ENCODE results near the gene ARFGAP2.

The ARFGAP2 gene

DNA sequence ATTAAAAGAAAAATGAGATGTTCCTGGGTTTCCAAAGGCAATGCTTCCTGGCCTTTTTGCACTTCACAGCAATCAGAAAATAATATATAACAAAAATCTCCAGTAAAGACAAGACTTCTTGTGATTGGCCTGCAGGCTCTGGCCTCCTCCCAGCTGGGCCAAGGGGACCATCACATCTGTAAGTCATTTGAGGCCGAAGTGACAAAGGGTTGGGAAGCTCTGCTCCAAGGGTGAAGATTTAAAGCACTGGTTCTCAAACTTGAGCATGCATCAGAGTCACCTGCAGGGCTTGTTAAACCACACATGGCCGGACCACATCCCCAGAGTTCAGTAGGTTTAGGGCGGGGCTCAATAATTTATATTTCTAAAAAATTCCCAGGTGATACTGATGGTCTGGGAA is 32.1 kb downstream of the ARFGAP2 start:
- H3K4me1 ChIP-seq (ENCODE audit: control insufficient read depth, insufficient read depth, low read length) = no peaks in the 10 kb centered on the region; the same call in 1 of the 2 replicates

GRCh38 chr11:47143322-47143721 is 33.4 kb downstream of the ARFGAP2 start:
- Histone ChIP-seq H3K4me1 (ENCODE audit: control insufficient read depth, insufficient read depth, low read length) (no peaks in the 10 kb centered on the region; the same call in 1 of the 2 replicates), H3K9me3 (ENCODE audit: control insufficient read depth, insufficient read depth, low read length) (no peaks in the 10 kb centered on the region), H3K36me3 (ENCODE audit: control insufficient read depth, insufficient read depth, low read length) (no peaks in the 10 kb centered on the region), H3K9ac (ENCODE audit: low read depth, low read length) (no peak overlapping the region), H3K27ac (ENCODE audit: low read depth, low read length) (no peak overlapping the region), H3K4me3 (ENCODE audit: low read depth, low read length) (no peak overlapping the region), H3K27me3 (ENCODE audit: control insufficient read depth, insufficient read depth, low read length) (no peaks in the 10 kb centered on the region)

More for the DNA sequence above, 32.1 kb downstream of the ARFGAP2 start:
- H3K9ac ChIP-seq (ENCODE audit: low read depth, low read length) = no peak overlapping the region
- H3K36me3 ChIP-seq (ENCODE audit: control insufficient read depth, insufficient read depth, low read length) = no peaks in the 10 kb centered on the region
- no peak overlapping the region for H3K4me3 ChIP-seq (ENCODE audit: low read depth, low read length)
- H3K27ac ChIP-seq (ENCODE audit: low read depth, low read length) = no peak overlapping the region
- H3K9me3 ChIP-seq (ENCODE audit: control insufficient read depth, insufficient read depth, low read length) = no peaks in the 10 kb centered on the region
- H3K27me3 ChIP-seq (ENCODE audit: control insufficient read depth, insufficient read depth, low read length) = no peaks in the 10 kb centered on the region

DNA sequence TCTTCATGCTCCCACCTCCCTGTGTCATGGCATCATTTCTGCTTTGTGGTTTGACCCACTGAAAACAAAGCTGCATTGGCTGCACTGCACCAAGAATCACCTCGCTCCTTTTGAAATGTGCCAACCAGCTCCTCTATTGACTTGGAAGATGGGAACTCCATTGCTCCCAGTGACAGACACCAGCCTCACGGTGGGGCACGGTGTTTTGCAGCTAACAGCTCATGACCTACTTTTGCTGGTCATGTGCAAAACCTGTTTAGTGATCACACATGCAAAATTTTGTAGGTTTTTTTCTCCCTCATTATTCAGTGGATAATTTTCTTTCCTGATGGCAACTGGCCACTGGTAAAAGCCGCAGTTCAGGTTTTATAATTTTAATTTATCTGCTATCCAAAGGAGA is 36.8 kb downstream of the ARFGAP2 start:
- no peaks in the 10 kb centered on the region; the same call in 1 of the 2 replicates for H3K4me1 ChIP-seq (ENCODE audit: control insufficient read depth, insufficient read depth, low read length)
- H3K27me3 ChIP-seq (ENCODE audit: control insufficient read depth, insufficient read depth, low read length) = no peaks in the 10 kb centered on the region
- H3K9me3 ChIP-seq (ENCODE audit: control insufficient read depth, insufficient read depth, low read length) = no peaks in the 10 kb centered on the region
- H3K27ac ChIP-seq (ENCODE audit: low read depth, low read length) = no peak overlapping the region
- no peak overlapping the region for H3K4me3 ChIP-seq (ENCODE audit: low read depth, low read length)
- no peaks in the 10 kb centered on the region for H3K36me3 ChIP-seq (ENCODE audit: control insufficient read depth, insufficient read depth, low read length)
- H3K9ac ChIP-seq (ENCODE audit: low read depth, low read length) = no peak overlapping the region

DNA sequence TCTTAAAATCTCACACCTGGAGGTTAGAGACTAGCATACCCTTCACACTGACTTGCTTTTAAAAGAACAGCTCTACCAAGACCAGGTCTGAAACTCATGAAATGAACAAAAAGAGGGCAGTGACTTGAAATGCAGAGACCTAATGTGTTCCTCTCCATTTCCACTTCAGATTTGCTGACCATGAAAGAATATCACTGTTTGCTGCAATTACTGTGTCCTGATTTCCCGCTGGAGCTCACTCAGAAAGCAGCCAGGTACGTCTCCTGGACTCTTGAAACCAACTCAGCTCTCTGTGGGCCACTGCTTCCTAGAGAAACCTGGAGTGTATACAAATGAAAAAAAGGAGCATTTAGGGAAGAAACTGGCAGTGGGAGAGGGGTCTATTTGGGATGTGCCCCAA is 39.2 kb downstream of the ARFGAP2 start:
- Histone ChIP-seq H3K4me1 (ENCODE audit: control insufficient read depth, insufficient read depth, low read length) (no peaks in the 10 kb centered on the region), H3K27ac (ENCODE audit: low read depth, low read length) (no peak overlapping the region), H3K9me3 (ENCODE audit: control insufficient read depth, insufficient read depth, low read length) (no peaks in the 10 kb centered on the region), H3K27me3 (ENCODE audit: control insufficient read depth, insufficient read depth, low read length) (no peaks in the 10 kb centered on the region), H3K9ac (ENCODE audit: low read depth, low read length) (no peak overlapping the region), H3K36me3 (ENCODE audit: control insufficient read depth, insufficient read depth, low read length) (no peaks in the 10 kb centered on the region), H3K4me3 (ENCODE audit: low read depth, low read length) (no peak overlapping the region)

GRCh38 chr11:47136921-47137320 is 39.8 kb downstream of the ARFGAP2 start:
- H3K36me3 ChIP-seq (ENCODE audit: control insufficient read depth, insufficient read depth, low read length) = no peaks in the 10 kb centered on the region
- H3K9me3 ChIP-seq (ENCODE audit: control insufficient read depth, insufficient read depth, low read length) = no peaks in the 10 kb centered on the region
- H3K9ac ChIP-seq (ENCODE audit: low read depth, low read length) = no peak overlapping the region
- no peak overlapping the region for H3K27ac ChIP-seq (ENCODE audit: low read depth, low read length)
- no peaks in the 10 kb centered on the region for H3K4me1 ChIP-seq (ENCODE audit: control insufficient read depth, insufficient read depth, low read length)
- H3K4me3 ChIP-seq (ENCODE audit: low read depth, low read length) = no peak overlapping the region
- no peaks in the 10 kb centered on the region for H3K27me3 ChIP-seq (ENCODE audit: control insufficient read depth, insufficient read depth, low read length)

DNA sequence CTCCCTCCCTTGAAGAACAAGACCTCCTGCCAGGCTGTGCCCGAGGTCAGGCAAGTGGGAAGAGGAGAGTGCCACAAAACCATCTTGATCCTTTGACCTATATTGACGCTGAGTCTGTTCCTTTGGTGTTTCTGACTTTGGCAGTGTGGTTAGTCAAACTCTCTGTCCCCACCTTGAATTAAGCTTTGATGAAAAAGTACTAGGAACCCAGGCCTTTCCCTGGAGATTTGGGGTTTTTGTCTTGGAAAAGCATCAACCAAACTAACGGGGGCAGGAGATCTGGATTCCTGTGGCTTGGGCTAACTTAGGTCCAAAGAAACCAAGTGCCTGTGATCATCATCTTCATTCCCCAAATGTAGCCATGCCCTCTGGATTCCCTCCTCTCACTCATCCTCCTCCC is 40.4 kb downstream of the ARFGAP2 start:
- no peaks in the 10 kb centered on the region for H3K27me3 ChIP-seq (ENCODE audit: control insufficient read depth, insufficient read depth, low read length)
- H3K27ac ChIP-seq (ENCODE audit: low read depth, low read length) = no peak overlapping the region
- no peak overlapping the region for H3K4me3 ChIP-seq (ENCODE audit: low read depth, low read length)
- no peaks in the 10 kb centered on the region for H3K9me3 ChIP-seq (ENCODE audit: control insufficient read depth, insufficient read depth, low read length)
- no peak overlapping the region for H3K9ac ChIP-seq (ENCODE audit: low read depth, low read length)
- no peaks in the 10 kb centered on the region for H3K36me3 ChIP-seq (ENCODE audit: control insufficient read depth, insufficient read depth, low read length)
- H3K4me1 ChIP-seq (ENCODE audit: control insufficient read depth, insufficient read depth, low read length) = no peaks in the 10 kb centered on the region

- Histone ChIP-seq H3K36me3 (ENCODE audit: control insufficient read depth, insufficient read depth, low read length) (no peaks in the 10 kb centered on the region), H3K9me3 (ENCODE audit: control insufficient read depth, insufficient read depth, low read length) (no peaks in the 10 kb centered on the region), H3K27ac (ENCODE audit: low read depth, low read length) (no peak overlapping the region), H3K4me3 (ENCODE audit: low read depth, low read length) (no peak overlapping the region), H3K9ac (ENCODE audit: low read depth, low read length) (no peak overlapping the region), H3K27me3 (ENCODE audit: control insufficient read depth, insufficient read depth, low read length) (no peaks in the 10 kb centered on the region), H3K4me1 (ENCODE audit: control insufficient read depth, insufficient read depth, low read length) (peaks cover 9% of the 10 kb centered on the region)
These were observed 43.7 kb downstream of the ARFGAP2 start for GRCh38 chr11:47132981-47133380.

DNA sequence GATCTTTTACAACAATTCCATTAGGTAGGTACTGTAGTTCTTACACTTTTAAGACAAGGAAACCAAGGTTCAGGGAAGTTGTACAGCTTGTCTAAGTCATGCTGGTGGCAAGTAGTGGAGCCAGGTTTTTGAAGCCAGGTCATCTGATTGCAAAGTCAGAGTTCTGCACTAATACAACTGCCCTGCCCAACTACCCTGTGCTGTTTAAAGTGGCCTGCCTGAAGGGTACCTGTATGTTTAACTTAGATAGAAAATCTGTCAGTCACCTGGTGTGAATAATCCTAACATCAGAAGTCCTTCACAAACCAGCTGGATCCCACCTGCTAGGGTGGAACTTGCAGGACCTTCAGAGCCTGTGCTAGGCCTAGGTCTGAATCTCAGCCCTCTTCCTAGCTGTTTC is 44.2 kb downstream of the ARFGAP2 start:
- H3K4me3 ChIP-seq (ENCODE audit: low read depth, low read length) = no peak overlapping the region
- H3K27me3 ChIP-seq (ENCODE audit: control insufficient read depth, insufficient read depth, low read length) = no peaks in the 10 kb centered on the region
- no peaks in the 10 kb centered on the region for H3K36me3 ChIP-seq (ENCODE audit: control insufficient read depth, insufficient read depth, low read length)
- H3K9ac ChIP-seq (ENCODE audit: low read depth, low read length) = no peak overlapping the region
- H3K9me3 ChIP-seq (ENCODE audit: control insufficient read depth, insufficient read depth, low read length) = no peaks in the 10 kb centered on the region
- H3K4me1 ChIP-seq (ENCODE audit: control insufficient read depth, insufficient read depth, low read length) = peaks cover 9% of the 10 kb centered on the region
- no peak overlapping the region for H3K27ac ChIP-seq (ENCODE audit: low read depth, low read length)

GRCh38 chr11:47131136-47131535 is 45.5 kb downstream of the ARFGAP2 start:
- Histone ChIP-seq H3K4me3 (ENCODE audit: low read depth, low read length) (no peak overlapping the region), H3K4me1 (ENCODE audit: control insufficient read depth, insufficient read depth, low read length) (peaks cover 9% of the 10 kb centered on the region), H3K27me3 (ENCODE audit: control insufficient read depth, insufficient read depth, low read length) (no peaks in the 10 kb centered on the region), H3K9me3 (ENCODE audit: control insufficient read depth, insufficient read depth, low read length) (no peaks in the 10 kb centered on the region), H3K36me3 (ENCODE audit: control insufficient read depth, insufficient read depth, low read length) (no peaks in the 10 kb centered on the region), H3K9ac (ENCODE audit: low read depth, low read length) (no peak overlapping the region), H3K27ac (ENCODE audit: low read depth, low read length) (no peak overlapping the region)

DNA sequence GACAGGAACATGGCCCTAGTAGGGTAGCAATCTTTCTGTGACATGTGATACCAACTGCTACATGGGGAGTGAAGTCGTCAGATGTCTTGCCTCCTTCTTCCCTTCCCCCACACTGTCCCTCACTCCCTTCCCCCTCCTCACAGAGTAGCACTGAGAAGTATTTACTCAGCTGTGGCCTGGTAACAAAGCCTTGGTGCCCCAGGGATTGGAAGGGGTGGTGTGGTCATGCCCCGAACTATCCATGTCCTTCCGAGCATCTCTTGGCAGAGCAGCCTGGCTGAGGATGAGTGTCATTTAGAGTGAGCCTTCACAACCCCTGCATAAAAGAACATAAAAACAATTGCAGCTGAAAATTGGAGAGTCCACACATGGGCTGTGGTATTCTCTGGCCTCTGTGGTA is 46.1 kb downstream of the ARFGAP2 start:
- H3K27ac ChIP-seq (ENCODE audit: low read depth, low read length) = no peak overlapping the region
- peaks cover 9% of the 10 kb centered on the region for H3K4me1 ChIP-seq (ENCODE audit: control insufficient read depth, insufficient read depth, low read length)
- no peak overlapping the region for H3K4me3 ChIP-seq (ENCODE audit: low read depth, low read length)
- H3K9ac ChIP-seq (ENCODE audit: low read depth, low read length) = no peak overlapping the region
- no peaks in the 10 kb centered on the region for H3K9me3 ChIP-seq (ENCODE audit: control insufficient read depth, insufficient read depth, low read length)
- H3K36me3 ChIP-seq (ENCODE audit: control insufficient read depth, insufficient read depth, low read length) = no peaks in the 10 kb centered on the region
- H3K27me3 ChIP-seq (ENCODE audit: control insufficient read depth, insufficient read depth, low read length) = no peaks in the 10 kb centered on the region

DNA sequence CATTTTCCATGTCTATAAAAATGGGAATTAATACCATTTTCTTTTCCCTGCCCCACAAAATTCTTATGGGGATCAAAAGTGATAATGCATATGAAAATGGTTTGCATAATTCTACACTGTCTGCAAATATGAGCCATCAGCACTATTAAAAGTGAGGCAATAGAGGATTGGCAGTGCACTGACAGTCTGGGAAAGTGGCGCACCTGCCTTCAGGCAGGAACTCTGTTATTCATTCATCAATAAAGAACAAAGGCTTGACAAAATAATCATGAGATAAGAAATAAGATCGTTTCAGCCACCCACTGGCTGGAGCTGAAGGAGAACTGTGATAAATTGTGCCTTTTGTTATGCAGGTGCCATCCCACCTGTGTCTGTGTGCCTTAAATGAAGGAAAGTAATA is 49.5 kb downstream of the ARFGAP2 start:
- Histone ChIP-seq H3K9ac (ENCODE audit: low read depth, low read length) (no peak overlapping the region), H3K9me3 (ENCODE audit: control insufficient read depth, insufficient read depth, low read length) (no peaks in the 10 kb centered on the region), H3K4me3 (ENCODE audit: low read depth, low read length) (no peak overlapping the region), H3K27me3 (ENCODE audit: control insufficient read depth, insufficient read depth, low read length) (no peaks in the 10 kb centered on the region), H3K36me3 (ENCODE audit: control insufficient read depth, insufficient read depth, low read length) (no peaks in the 10 kb centered on the region), H3K4me1 (ENCODE audit: control insufficient read depth, insufficient read depth, low read length) (peaks cover 9% of the 10 kb centered on the region), H3K27ac (ENCODE audit: low read depth, low read length) (no peak overlapping the region)

- Histone ChIP-seq H3K36me3 (ENCODE audit: control insufficient read depth, insufficient read depth, low read length) (no peaks in the 10 kb centered on the region), H3K27me3 (ENCODE audit: control insufficient read depth, insufficient read depth, low read length) (no peaks in the 10 kb centered on the region), H3K9me3 (ENCODE audit: control insufficient read depth, insufficient read depth, low read length) (no peaks in the 10 kb centered on the region), H3K4me1 (ENCODE audit: control insufficient read depth, insufficient read depth, low read length) (peaks cover under 1% of the 10 kb centered on the region; the same call in 1 of the 2 replicates), H3K27ac (ENCODE audit: low read depth, low read length) (no peak overlapping the region), H3K4me3 (ENCODE audit: low read depth, low read length) (no peak overlapping the region), H3K9ac (ENCODE audit: low read depth, low read length) (no peak overlapping the region)
These were observed 51.6 kb downstream of the ARFGAP2 start for GRCh38 chr11:47125083-47125482.
